NK-92 (cell line): ENCODE results near the gene CYTH3.

Experiments
- DNase-seq: peaks from one replicate; lab custom pipeline; 2025; ENCODE audit not compliant: unreplicated experiment; lab: John Stamatoyannopoulos, UW

CYTH3 gene

DNA sequence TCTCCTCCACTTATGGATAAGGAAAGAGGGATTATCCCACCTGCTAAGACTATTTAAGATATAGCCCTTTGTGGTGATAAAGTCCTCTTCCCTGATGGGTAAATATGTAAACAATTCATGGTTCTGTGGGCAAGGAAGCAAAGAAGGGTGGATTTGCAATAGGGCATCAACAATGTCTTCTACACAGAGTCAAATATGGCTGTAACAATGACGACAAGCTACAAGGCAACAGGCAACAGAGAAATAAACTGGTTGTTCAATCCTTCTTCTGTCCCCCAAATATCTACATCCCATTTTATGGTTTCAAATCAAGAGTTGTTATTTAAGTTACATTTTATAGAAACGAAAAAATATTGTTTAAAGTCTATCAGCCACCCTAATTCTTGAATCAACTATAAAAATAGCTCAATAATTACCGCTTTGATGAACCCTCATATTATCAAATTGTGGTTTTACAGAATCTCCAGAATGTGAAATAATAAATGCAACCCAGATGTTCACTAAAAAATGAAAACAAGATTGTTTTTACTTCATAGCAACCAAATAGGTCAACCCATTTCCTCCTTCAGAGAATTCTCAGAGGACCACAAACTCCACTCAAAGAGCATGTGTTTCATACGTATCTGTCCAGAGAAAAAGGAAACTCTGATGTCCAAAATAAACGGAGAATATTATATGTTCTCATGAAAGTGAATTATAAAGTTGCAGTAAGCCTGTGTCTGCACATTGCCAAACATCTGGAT is 13.8 kb downstream of the CYTH3 start:
- DNase-seq: no peak

DNA sequence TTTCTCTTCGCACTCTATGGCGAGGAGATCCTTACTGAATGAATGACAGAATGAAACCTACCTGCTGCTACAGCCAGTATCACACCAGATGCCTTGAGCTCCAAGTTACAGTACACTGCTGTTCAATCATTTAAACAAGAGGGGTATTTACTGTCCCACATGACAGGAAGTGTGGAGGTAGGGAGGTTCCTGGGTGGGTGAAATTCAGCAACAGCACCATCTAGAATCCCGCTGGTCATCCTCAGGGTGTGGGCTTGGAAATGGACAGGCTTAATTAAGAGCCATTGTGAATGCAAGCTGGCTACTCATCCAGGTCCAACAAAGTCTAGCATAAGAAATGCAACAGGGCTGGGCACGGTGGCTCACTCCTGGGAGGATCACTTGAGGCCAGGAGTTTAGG is 14.7 kb downstream of the CYTH3 start:
- no peak for DNase-seq

DNA sequence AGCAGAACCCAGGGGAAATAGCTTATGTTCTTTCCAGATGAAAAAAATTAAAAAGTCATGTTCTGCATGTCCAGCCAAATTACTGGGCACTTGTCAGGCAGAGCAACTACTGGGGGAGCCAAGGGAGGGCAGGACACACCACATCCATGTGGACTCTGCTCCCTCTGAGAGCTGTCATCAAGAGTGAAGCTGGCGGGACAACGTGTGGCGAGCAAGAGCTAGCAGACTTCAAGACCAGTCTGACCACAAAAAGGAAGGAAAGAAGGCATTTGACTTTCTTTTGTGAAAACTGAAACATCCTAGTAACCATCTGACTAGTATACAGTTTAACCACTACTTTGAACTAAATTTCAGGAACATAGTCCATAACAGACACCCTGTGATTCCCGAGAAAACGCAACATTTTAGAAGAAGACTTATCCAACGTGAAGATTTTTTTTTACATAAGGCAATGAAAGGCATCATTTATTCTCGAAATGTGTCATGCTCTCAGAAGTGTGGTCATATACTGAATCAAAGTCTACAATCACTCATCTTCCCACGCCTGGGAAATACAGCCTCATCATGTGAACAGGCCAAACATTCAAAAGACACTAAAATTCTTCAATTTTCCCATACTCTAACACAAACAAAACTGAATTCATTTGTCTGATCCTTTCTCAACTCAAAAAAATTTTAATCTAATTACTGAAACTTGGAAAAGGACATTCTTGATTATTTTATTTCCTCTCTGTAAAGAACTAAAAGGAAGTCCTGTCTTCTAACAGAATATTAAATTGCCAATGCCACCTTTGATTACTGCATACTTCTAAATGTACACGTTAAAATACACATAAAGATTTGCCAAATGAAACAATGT is 15.5 kb downstream of the CYTH3 start:
- DNase-seq: no peak

DNA sequence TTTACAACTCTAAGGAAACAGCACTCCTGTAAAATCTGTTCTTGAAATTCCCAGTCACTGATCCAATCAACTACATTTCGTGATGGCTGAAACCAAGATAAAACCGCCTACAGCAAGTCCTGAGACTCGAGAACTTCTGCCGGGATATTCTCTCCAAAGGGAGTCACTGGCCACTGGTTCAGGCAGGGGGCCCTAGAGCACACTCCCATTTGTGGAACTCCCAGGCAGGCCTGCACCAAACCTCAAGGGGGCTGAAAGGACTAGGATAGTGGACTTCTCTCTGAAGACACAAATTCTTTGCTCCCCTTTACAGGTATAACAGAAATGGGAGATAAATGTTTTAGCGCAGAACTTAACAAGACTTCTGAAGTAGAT is 16.3 kb downstream of the CYTH3 start:
- DNase-seq: no peak

DNA sequence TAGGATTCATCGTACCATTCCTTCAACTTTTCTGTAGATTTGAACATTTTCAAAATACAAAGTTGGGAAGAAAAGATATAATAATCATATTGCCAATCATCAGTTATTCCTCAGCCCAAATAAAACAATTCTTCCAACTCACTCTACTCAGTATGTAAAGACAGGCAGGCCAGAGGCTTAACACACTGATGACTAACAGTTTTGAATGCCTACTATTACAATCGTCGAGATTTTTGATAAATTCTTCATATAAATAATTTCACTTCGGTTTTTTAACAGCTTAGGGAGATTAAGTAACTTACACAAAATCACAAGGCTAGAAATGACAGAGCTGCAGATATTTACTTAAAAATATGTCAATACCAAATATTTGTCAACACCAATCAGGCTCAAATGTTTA is 17.6 kb downstream of the CYTH3 start:
- DNase-seq: no peak

DNA sequence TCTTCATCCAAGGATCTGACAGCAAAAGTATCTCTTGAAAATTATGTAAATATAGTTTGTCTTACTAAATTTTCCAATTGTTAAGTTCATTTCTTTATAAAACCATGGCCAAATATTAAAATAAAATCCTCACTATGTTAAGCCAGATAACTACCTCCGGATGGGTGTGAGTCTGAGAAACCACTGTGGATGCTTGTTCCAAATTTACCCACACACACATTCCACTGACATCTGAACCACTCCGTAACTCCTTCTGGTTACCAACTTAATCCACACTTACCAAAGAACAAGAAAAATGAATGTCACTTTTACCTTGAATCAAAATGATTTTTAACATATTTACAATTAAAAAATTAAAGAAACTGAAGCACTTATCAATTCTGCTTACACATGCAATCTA is 19.7 kb downstream of the CYTH3 start:
- DNase-seq: no peak

DNA sequence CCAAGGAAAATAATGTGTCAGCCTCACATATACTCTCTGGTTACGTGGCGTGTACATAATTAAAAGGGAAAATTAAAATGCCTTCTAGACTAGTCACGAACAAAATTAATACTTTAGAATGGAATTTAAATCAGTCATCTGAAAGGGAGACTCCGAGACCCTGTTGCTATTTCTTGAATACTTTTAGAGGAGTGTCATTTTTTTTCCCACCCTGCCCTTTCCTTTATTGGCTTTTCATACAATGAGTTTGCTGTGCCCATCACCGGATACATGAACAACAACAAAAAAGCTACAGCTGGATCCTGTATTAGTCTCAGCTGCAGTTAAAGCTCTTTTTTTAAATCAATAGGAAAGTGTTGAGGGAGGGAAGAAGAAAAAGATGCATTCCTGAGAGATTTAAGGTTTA is 20.1 kb downstream of the CYTH3 start:
- DNase-seq: no peak

DNA sequence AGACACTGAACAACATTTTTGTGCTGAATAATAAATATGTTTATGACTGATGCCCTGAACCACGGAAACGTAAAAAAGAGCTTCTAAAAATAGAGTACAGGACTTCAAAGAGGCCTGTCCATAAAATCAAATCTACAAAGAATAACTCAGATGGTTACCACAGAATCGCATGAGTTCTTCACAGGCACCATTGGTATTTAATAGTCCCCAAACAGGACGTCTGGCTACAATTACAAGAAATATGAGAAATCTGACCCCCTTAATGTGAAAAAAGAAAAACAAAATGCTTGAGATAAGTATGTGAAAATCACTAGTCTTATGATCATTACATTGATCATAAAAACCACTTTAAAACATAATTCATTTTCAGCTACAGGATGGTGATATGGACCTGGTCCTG is 20.8 kb downstream of the CYTH3 start:
- DNase-seq: no peak

DNA sequence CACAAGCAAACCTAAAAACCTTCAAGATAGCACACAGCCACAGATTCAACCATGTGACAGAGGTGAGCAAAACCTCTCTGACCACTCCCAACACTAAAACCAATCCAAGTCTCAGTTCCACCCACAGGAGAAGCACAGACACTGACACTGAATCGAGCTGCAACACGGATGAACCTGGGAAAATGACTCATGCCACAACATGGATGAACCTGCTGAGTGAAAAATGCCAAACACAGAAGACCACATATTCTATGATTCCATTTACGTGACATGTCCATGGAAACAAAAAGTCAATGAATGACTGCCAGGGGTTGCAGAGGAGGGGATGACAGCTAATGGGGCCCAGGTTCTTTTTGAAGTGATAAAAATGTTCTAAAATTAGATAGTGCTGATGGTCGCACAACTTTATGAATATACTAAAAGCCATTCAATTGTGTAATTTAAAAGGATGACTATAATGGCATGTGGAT is 22.0 kb downstream of the CYTH3 start:
- DNase-seq: no peak

DNA sequence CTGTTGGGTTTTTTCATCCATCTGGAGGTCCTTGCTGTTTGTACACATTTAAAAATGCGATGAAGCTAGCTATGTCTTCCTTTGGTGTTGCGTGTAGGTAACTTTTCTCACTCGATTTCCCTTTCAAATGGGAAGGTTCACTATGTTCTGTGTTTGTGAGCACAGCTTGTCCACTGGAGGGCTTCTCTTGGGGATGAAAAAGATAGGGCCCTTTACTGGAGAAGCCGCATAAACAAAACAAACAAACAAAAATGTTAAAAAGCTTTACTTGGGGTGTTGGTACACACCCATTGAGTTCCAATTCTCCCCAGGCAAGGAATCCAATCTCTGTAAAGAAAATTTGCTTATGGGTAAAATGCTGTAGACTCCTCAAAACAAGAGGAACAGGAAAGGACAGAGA is 23.4 kb downstream of the CYTH3 start:
- DNase-seq: no peak

DNA sequence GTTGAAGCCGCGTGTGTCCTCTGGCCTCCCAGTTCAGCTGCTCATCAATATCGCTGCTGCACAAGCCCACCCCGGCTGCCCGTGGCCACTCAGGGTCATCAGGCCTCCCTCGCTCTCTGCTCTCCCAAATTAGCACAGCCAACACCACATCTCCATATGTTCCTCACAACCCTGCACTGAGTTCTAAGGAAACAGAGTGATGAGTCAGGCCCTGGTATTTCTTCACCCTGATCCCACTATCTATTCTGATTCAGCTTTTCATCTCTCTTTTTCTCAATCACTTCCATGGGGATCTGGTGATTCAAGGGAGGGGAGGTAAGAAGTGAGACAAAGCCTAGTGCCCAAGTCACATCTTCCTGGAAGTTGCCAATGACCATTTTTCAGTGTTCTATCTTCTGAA is 23.8 kb downstream of the CYTH3 start:
- DNase-seq: no peak

DNA sequence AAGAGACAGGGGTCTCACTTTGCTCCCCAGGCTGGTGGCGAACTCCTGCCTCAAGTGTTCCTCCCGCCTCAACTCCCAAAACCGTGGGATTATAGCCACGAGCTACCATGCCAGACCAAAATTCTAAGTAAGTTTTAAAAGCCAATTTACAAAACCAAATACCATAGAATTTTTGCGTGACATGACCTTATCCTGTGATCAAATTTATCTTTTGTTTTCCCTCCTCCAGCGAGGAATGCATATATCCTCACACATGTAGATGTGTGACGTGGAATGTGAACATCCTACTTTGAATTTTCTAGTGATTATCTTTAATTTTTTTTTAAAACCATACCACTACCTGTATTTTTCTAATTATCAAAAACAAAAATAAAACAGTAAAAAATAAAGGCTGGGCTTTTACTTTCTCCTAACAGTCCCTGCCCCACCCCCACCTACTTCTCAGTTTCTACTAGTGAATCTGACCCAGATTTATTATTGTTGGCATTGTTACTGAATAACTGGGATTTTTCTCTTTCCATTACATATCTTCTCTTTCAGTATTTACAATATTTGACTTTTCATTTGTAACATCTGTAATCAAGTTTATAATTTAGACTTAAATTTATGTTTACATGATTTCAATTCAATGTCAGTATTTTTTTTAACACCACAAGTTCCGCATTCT is 26.0 kb downstream of the CYTH3 start:
- no peak for DNase-seq

DNA sequence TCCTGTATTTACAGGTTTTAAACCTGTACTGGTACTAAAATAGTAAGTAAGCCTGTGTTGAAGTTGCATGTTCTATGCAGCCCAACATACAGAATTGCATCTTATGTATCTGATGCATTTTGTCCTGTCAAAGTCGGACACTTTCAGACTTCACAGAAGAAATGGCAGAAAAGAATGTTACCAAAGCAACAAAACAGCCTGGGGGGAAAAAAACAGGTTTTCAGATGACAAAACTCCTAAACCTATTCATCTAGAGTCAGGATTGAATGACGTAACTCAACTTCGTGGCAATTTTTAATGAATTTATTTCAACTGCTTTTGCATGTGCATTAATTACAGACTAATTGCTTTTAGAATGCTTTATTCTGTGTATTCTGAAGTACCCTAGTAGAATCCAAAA is 28.4 kb downstream of the CYTH3 start:
- no peak for DNase-seq

DNA sequence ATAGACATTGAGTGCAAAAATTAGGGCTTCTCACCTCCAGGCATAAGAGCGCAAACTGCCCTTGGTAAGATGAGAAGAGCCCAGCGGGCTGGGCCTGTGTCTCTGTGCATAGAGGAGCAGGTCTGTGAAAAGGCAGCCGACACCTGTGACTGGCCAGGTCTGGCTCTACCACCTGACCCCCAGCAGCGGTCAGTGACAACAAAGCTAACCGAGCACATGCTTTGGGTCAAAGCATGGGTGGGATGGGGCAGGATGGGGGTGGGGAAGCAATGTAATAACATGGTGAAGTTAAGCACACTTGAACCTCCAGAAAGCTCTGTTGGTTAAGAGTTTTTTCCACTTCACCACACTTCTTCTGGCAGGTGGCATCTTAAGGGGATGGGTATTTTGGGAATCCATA is 29.3 kb downstream of the CYTH3 start:
- no peak for DNase-seq

DNA sequence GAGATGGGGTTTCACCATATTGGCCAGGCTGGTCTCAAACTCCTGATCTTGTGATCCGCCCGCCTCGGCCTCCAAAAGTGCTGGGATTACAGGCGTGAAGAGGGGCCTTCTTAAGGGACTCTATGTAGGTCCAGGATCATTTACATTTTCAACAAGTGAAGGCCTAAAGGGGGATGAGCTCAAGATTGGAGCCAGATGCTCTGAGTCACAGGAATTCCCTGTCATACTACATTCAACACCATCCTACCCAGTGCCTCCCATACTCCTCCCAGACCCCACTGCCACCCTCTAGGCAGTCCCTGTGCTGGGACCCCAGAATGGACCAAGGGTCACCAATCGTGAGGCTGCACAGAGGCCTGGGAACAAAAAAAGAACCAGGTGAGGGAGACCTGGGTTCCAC is 29.9 kb downstream of the CYTH3 start:
- no peak for DNase-seq

DNA sequence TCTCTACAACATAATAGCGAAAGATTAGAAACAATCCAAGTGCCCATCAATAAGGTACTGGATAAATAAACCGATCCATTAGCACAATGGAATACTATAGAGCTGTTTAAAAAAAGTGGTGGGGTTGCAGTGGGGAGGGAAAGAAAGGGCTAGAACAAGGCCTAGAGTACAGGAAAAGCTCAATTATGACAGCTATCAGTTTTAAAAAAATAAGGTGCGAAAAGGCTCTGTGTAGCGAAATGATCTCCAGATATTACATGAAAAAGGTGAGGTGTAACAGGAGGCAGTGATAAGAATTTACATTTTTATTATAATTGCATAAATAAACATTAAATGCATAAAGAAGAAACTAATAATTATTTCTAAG is 30.8 kb downstream of the CYTH3 start:
- no peak for DNase-seq

DNA sequence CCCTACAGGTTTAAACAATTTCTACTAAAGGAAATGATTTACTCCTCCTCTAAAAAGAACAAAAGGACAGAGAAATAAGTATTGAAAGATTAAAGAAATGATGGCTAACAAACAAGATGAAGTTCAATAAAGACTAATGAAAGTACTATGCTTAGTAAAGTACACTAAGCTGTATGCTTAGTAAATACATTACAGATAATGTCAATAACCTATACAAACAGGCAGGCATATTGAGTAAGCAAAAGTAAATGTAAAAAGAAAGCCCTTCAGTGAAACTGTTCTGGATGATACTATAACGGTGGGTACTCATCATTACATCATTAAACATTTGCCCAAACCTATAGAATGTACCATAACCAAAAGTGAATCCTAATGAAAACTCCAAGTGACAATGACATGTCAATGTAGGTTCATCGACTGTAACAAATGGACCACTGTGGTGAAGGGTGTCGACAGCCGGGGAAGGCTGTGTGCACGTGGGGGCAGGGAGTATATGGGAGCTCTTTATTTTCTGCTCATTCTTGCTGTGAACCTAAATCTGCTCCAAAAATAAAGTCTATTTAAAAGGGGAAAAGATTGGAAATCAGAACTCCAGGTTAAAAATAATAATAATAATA is 34.0 kb downstream of the CYTH3 start:
- no peak for DNase-seq

DNA sequence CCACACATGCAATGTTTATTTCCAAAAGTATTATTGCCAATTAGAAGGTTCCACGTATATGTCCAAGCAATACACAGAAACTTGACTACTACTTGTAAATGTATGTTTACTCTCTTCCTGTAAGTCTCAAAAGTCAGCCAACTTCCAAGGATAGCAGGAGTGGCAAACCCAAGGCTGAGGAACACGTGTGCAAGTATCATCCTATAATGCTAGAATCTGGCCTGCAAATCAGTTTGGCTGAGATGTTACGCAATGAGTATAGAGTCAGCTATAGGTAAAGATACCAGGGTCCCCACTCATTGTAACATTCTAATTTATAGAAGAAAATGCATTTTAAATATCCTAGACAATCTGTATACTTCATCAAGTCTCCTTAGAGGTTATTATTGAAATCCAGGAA is 34.7 kb downstream of the CYTH3 start:
- DNase-seq: no peak

DNA sequence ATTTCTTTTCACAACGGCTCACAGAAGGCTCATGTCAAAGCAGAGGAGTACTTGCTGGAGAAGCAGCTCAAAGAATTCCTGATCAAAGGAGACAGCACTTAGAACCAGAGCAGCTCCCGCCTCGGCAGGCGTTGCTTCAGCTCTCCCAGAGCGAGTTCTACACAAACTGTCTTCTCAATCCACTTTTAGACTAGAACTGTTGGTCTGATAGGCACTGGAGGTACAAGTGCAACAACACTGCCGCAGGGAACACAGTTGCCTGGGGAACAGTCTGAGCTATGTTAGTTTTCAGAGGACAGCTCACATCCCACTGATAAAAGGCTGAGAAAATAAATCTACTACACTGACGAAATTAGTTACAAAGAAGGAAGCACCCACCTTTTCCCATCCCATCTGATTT is 35.4 kb downstream of the CYTH3 start:
- DNase-seq: no peak

DNA sequence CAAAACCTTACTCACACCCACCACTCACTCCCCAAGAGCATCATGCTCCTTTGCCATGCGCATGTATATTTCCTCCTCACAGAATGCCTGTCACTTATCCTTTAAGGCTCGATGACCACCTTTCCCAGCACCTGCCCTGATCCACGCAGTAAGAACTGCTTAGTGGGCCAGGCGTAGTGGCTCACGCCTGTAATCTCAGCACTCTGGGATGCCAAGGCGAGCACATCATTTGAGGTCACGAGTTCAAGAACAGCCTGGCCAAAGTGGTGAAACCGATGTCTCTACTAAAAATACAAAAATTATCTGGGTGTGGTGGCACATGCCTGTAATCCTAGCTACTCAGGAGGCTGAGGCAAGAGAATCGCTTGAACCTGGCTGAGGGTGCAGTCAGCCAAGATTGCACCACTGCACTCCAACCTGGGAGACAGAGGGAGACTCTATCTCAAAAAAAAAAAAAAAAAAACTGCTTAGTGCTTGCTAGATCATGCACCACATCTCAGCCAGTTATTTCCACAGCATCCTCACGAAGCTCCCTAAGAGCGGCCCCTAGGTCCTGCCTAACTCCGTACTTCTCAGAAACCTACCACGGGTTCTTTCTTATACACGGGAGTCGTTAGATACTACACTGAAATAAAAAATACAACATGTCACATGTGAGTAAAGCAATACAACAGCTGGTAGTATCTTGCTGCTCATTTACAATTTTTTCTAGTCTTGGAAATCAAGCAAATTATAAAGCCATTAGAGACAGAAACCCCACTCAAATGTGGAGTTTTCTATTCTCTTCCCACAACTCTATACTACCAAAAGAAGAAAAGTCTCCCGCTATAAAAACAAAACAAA is 37.2 kb downstream of the CYTH3 start:
- DNase-seq: no peak

DNA sequence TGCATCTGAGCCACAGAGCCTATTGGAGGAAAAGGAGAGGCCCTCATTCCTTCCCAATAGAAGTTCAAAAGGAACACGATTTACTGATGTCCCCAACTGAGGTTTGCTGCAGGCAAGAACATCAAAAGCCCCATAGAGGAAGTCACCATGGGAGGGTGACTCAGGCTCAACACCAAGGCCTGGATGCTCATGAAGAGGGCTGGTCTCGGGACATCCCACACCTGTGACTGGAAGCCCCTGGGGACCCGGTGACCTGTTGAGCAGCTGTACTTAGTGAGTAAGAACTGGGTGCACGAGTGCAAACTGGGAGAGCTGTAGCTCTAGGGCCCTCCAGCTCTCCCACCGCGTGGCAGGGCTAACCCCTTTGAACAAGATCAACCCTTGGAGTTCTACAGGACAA is 38.0 kb downstream of the CYTH3 start:
- no peak for DNase-seq
